Measurements from ENCODE around the gene EFCAB14. TPM values are rescaled to one million over a fixed set of nuclear protein-coding genes. Genes with fewer than 3 reads are reported as not detected.

EFCAB14 gene
- total and polyA plus RNA-seq, 7 donors: 36.9 to 72.0 (median 63.1) TPM

GRCh38 chr1:46642115-46642680 lies 76.7 kb downstream of the EFCAB14 start:
- intact Hi-C loops (cut with DNase I): no loop called here
- TF ChIP-seq POLR2AphosphoS5 (IDR thresholded peaks at IDR 0.05) (no peak), POLR2A (IDR thresholded peaks at IDR 0.05) (no peak), EP300 (IDR thresholded peaks at IDR 0.05) (no peak), CTCF (IDR thresholded peaks at IDR 0.05) (no peak)
- peak overlapping the region in 3 of 4 donors; percentile 30 to 64 (median 62) for H3K27ac ChIP-seq
- peaks cover 0 to 48% (median 36%) of the 10 kb centered on the region in 4 donors for H3K4me1 ChIP-seq
- H3K36me3 ChIP-seq: peaks cover 0 to 14% (median 0%) of the 10 kb centered on the region in 4 donors
- no peaks in the 10 kb centered on the region for H3K9me3 ChIP-seq
- H3K27me3 ChIP-seq: no peaks in the 10 kb centered on the region
- DNase-seq: no peak
- no peak overlapping the region for H3K4me3 ChIP-seq

- Histone ChIP-seq H3K4me3 (no peak overlapping the region), H3K36me3 (peaks cover 0 to 29% (median 5%) of the 10 kb centered on the region in 4 donors), H3K9me3 (no peaks in the 10 kb centered on the region), H3K27me3 (no peaks in the 10 kb centered on the region), H3K27ac (no peak overlapping the region), H3K4me1 (peaks cover 0 to 45% (median 36%) of the 10 kb centered on the region in 4 donors)
- TF ChIP-seq CTCF (IDR thresholded peaks at IDR 0.05) (no peak), EP300 (IDR thresholded peaks at IDR 0.05) (no peak), POLR2AphosphoS5 (IDR thresholded peaks at IDR 0.05) (no peak), POLR2A (IDR thresholded peaks at IDR 0.05) (no peak)
- 85 to 90% methylated on average over 1 of the region's 1 CpG for WGBS, 2 donors
- DNase-seq: no peak
- intact Hi-C loops (cut with DNase I): no loop called here
Measured at GRCh38 chr1:46639547-46639946, 79.4 kb downstream of the EFCAB14 start.

GRCh38 chr1:46638921-46639320 lies 80.0 kb downstream of the EFCAB14 start:
- DNase-seq: no peak
- no peak overlapping the region for H3K4me3 ChIP-seq
- TF ChIP-seq EP300 (IDR thresholded peaks at IDR 0.05) (no peak), CTCF (IDR thresholded peaks at IDR 0.05) (no peak), POLR2A (IDR thresholded peaks at IDR 0.05) (no peak), POLR2AphosphoS5 (IDR thresholded peaks at IDR 0.05) (no peak)
- H3K9me3 ChIP-seq: no peaks in the 10 kb centered on the region
- H3K4me1 ChIP-seq: peaks cover 0 to 38% (median 31%) of the 10 kb centered on the region in 4 donors
- peak overlapping the region in 2 of 4 donors; percentile 12 to 67 for H3K27ac ChIP-seq
- H3K27me3 ChIP-seq: no peaks in the 10 kb centered on the region
- intact Hi-C loops (cut with DNase I): no loop called here
- H3K36me3 ChIP-seq: peaks cover 0 to 35% (median 8%) of the 10 kb centered on the region in 4 donors

- TF ChIP-seq POLR2A (IDR thresholded peaks at IDR 0.05) (no peak), CTCF (IDR thresholded peaks at IDR 0.05) (no peak), POLR2AphosphoS5 (IDR thresholded peaks at IDR 0.05) (no peak), EP300 (IDR thresholded peaks at IDR 0.05) (no peak)
- no peak for DNase-seq
- intact Hi-C loops (cut with DNase I): no loop called here
- Histone ChIP-seq H3K9me3 (no peaks in the 10 kb centered on the region), H3K4me3 (no peak overlapping the region), H3K27me3 (no peaks in the 10 kb centered on the region), H3K4me1 (peaks cover 0 to 25% (median 18%) of the 10 kb centered on the region in 4 donors), H3K36me3 (peaks cover 0 to 48% (median 13%) of the 10 kb centered on the region in 4 donors), H3K27ac (peak overlapping the region; percentile 15 to 67 (median 62))
- 48 to 69% methylated on average over 2 of the region's 2 CpGs for WGBS, 2 donors
Measured at GRCh38 chr1:46637444-46638083, 81.3 kb downstream of the EFCAB14 start.

Measured in sigmoid colon (tissue), 7 donors.